ENCODE data around the gene UCP3. TPM values are rescaled to one million over a fixed set of nuclear protein-coding genes. Genes with fewer than 3 reads are reported as not detected.

The UCP3 gene
- total RNA-seq, 4 donors from 2014 or later: 0.53 to 1.5 (median 0.92) TPM; not detected in 1

GRCh38 chr11:74000307-74001133, 8.4 kb downstream of the UCP3 start:
- TF ChIP-seq CTCF (IDR thresholded peaks at IDR 0.05): no peak
- TF ChIP-seq POLR2A (IDR thresholded peaks at IDR 0.05): no peak
- Histone ChIP-seq H3K4me1 (no peaks in the 10 kb centered on the region), H3K27me3 (no peaks in the 10 kb centered on the region), H3K27ac (no peak overlapping the region), H3K36me3 (peaks cover 0 to 37% (median 0%) of the 10 kb centered on the region in 3 donors), H3K9me3 (no peaks in the 10 kb centered on the region), H3K4me3 (no peak overlapping the region)
- WGBS, 2 donors: 85% methylated on average over 14 of the region's 14 CpGs
- no peak for DNase-seq
- intact Hi-C loops (cut with DNase I): no loop called here

DNA sequence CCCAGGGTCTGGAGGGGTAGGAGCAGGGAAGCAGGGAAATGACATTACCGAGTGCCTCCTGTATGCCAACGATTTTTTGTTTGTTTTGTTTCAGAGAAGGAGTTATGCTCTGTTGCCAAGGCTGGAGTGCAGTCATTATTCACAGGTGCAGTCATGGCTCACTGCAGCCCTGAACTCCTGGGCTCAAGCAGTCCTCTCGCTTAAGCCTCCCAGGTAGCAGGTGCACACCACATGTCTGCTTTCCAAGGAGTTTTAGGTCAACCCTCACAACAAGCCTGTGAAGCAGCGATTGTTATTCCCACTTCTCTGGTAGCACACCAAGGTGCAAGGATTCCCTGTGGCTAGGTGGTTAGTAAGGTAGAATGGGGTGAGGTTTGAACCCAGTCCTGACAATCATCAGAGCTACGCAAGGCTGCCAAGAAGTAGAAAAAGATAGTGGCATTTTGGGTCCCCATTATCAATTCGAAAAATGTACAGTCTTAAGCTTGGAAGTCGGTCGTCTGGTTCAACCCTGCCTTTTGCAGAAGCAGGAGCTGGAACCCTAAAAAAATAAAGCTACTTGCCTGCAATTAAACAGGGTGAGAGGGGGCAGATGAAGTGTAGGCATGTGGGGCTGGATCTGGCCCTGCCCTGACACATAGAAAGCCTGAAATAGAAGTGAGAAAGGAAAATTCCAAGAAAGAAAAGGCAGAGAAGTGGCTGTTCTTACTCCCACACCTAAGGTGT, 9.1 kb downstream of the UCP3 start:
- Histone ChIP-seq H3K36me3 (peaks cover 0 to 37% (median 0%) of the 10 kb centered on the region in 3 donors), H3K27me3 (no peaks in the 10 kb centered on the region), H3K9me3 (no peaks in the 10 kb centered on the region), H3K4me1 (no peaks in the 10 kb centered on the region), H3K27ac (no peak overlapping the region), H3K4me3 (no peak overlapping the region)
- DNase-seq: no peak
- intact Hi-C loops (cut with DNase I): no loop called here
- 61 to 76% methylated on average over 8 of the region's 8 CpGs for WGBS, 2 donors
- no peak for TF ChIP-seq POLR2A (IDR thresholded peaks at IDR 0.05)
- no peak for TF ChIP-seq CTCF (IDR thresholded peaks at IDR 0.05)

- no peaks in the 10 kb centered on the region for H3K27me3 ChIP-seq
- H3K4me1 ChIP-seq: no peaks in the 10 kb centered on the region
- no peaks in the 10 kb centered on the region for H3K9me3 ChIP-seq
- no peak overlapping the region for H3K27ac ChIP-seq
- TF ChIP-seq CTCF (IDR thresholded peaks at IDR 0.05) (no peak), POLR2A (IDR thresholded peaks at IDR 0.05) (no peak)
- WGBS, 2 donors: 86 to 88% methylated on average over 13 of the region's 13 CpGs
- DNase-seq: no peak
- intact Hi-C loops (cut with DNase I): no loop called here
- H3K36me3 ChIP-seq: peaks cover 0 to 32% (median 0%) of the 10 kb centered on the region in 3 donors
- H3K4me3 ChIP-seq: no peak overlapping the region
These were observed 9.9 kb downstream of the UCP3 start for GRCh38 chr11:73998846-73999575.

GRCh38 chr11:73997120-73997770, 11.6 kb downstream of the UCP3 start:
- TF ChIP-seq CTCF (IDR thresholded peaks at IDR 0.05) (no peak), POLR2A (IDR thresholded peaks at IDR 0.05) (no peak)
- 78 to 93% methylated on average over 6 of the region's 6 CpGs for WGBS, 2 donors

More at GRCh38 chr11:73997120-73997770, 11.6 kb downstream of the UCP3 start:
- Histone ChIP-seq H3K36me3 (peaks cover 0 to 18% (median 0%) of the 10 kb centered on the region in 3 donors), H3K27me3 (no peaks in the 10 kb centered on the region), H3K4me1 (no peaks in the 10 kb centered on the region), H3K4me3 (no peak overlapping the region), H3K27ac (no peak overlapping the region), H3K9me3 (no peaks in the 10 kb centered on the region)
- intact Hi-C loops (cut with DNase I): no loop called here
- DNase-seq: no peak
